ENCODE data around the gene TMEM115. TPM values are rescaled to one million over a fixed set of nuclear protein-coding genes. Genes with fewer than 3 reads are reported as not detected.

The TMEM115 gene
- total and polyA plus RNA-seq, 3 experiments from 2014 or later = 30.5 to 47.2 (median 33.2) TPM

- H3K4me3 Mint-ChIP-seq = peak within 1 kb of the TSS; percentile 89 to 97 (median 94)
- ChIA-PET POLR2A (interaction anchor here (0.5 to 2.4 kb wide), 9 partner anchors 9 to 1858 kb away, joined by 3 to 27 read pairs (median 4); partner anchors contain the start of genes CYB561D2, HEMK1, HYAL3 and NAA80), CTCF (interaction anchor here (1.0 to 8.5 kb wide), 9 partner anchors 9 to 228 kb away, joined by 3 to 103 read pairs (median 4); partner anchors contain the start of genes CYB561D2, HEMK1, NPRL2 and TUSC2)
- peaks cover 0 to 30% (median 2%) of the 10 kb centered on the region in 3 donors for H3K36me3 Mint-ChIP-seq
- Histone ChIP-seq H3K27ac (ENCODE audit: low read depth, low read length) (peak within 1 kb of the TSS; percentile 88), H3K36me3 (ENCODE audit: insufficient read depth, low read length) (no peaks in the 10 kb centered on the region), H3K27me3 (ENCODE audit: insufficient read depth, low read length, poor library complexity, severe bottlenecking) (no peaks in the 10 kb centered on the region), H3K4me1 (ENCODE audit: insufficient read depth, low read length) (peaks cover 52% of the 10 kb centered on the region), H3K4me3 (ENCODE audit: low read length) (peak within 1 kb of the TSS; percentile 73), H3K9me3 (ENCODE audit: low read length) (no peaks in the 10 kb centered on the region)
- peaks cover 48 to 76% (median 57%) of the 10 kb centered on the region in 3 donors for H3K4me1 Mint-ChIP-seq
- peak within 1 kb of the TSS; percentile 90 to 98 (median 97) for H3K27ac Mint-ChIP-seq
- DNase-seq = peak; percentile 56 to 83 (median 72)
- H3K27me3 Mint-ChIP-seq = peaks cover 0 to 2% of the 10 kb centered on the region in 2 donors
- no peaks in the 10 kb centered on the region for H3K9me3 Mint-ChIP-seq
Measured at GRCh38 chr3:50340448-50341329, 18.6 kb downstream of the TMEM115 start, which contains the start of gene RASSF1. Gene RASSF1 (minus strand): TSS chr3:50340836. CDS start chr3:50340805, 31 bp downstream.

DNA sequence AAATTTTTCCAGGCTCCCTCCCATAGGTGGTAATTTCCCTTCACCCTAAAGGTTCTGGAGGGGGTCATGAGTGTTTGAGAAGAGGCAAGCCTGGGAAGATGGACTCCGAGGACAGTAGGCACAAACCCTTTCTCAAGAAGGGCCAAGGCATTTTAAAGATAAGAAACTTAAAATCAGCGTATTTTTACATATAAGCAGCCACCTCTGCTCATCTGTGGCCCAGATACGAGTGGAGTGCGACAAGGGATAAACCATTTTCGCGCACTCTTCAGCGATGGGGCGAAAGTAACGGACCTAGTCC lies 19.2 kb downstream of the TMEM115 start:
- H3K4me1 ChIP-seq (ENCODE audit: insufficient read depth, low read length) = peaks cover 52% of the 10 kb centered on the region
- H3K27me3 Mint-ChIP-seq = peaks cover 0 to 2% of the 10 kb centered on the region in 2 donors
- H3K9me3 Mint-ChIP-seq = no peaks in the 10 kb centered on the region
- no peaks in the 10 kb centered on the region for H3K36me3 ChIP-seq (ENCODE audit: insufficient read depth, low read length)
- peak overlapping the region; percentile 73 for H3K4me3 ChIP-seq (ENCODE audit: low read length)
- H3K4me3 Mint-ChIP-seq = peak overlapping the region; percentile 89 to 97 (median 94)
- ChIA-PET POLR2A (interaction anchor here (0.6 to 2.4 kb wide), 4 partner anchors 10 to 1857 kb away, joined by 4 to 27 read pairs (median 6); partner anchors contain the start of genes CYB561D2, HEMK1, HYAL3 and NAA80), CTCF (interaction anchor here (1.0 to 8.5 kb wide), 5 partner anchors 9 to 94 kb away, joined by 3 to 103 read pairs (median 4); partner anchors contain the start of genes CYB561D2, NPRL2, TUSC2 and ZMYND10)
- H3K4me1 Mint-ChIP-seq = peaks cover 48 to 76% (median 59%) of the 10 kb centered on the region in 3 donors
- H3K36me3 Mint-ChIP-seq = peaks cover 0 to 30% (median 2%) of the 10 kb centered on the region in 3 donors
- peak overlapping the region; percentile 88 for H3K27ac ChIP-seq (ENCODE audit: low read depth, low read length)
- H3K27ac Mint-ChIP-seq = peak overlapping the region; percentile 75 to 98 (median 97)
- no peaks in the 10 kb centered on the region for H3K9me3 ChIP-seq (ENCODE audit: low read length)
- no peaks in the 10 kb centered on the region for H3K27me3 ChIP-seq (ENCODE audit: insufficient read depth, low read length, poor library complexity, severe bottlenecking)
- DNase-seq = no peak

DNA sequence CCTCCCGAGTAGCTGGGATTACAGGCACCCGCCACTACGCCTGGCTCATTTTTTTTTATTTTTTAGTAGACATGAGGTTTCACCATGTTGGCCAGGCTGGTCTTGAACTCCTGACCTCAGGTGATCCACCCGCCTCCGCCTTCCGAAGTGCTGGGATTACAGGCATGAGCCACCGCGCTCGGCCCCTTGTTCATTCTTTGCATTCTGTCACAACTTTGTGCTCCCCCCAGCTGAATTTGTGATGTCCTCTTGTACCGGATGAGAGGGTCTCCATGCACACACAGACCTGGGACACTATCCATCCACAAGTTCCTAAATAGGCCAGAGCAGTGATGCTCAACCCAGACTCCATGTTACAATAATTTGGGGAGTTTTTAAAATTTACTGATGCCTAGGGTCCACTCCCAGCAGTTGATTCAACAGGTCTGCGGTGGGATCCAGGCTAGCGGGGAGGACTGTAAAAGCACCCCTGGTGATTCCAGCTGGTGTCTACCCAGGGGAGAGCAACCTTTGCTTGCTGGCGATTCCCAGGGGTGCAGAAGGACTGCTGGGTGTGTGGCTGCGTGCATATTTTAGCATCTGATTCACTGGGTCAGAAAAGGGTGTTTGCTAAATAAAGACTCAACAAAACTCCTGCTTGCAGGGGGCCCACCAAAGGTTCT lies 19.7 kb downstream of the TMEM115 start:
- Histone ChIP-seq H3K27ac (ENCODE audit: low read depth, low read length) (peak overlapping the region; percentile 88), H3K36me3 (ENCODE audit: insufficient read depth, low read length) (no peaks in the 10 kb centered on the region), H3K4me1 (ENCODE audit: insufficient read depth, low read length) (peaks cover 54% of the 10 kb centered on the region), H3K4me3 (ENCODE audit: low read length) (peak overlapping the region; percentile 73), H3K9me3 (ENCODE audit: low read length) (no peaks in the 10 kb centered on the region), H3K27me3 (ENCODE audit: insufficient read depth, low read length, poor library complexity, severe bottlenecking) (no peaks in the 10 kb centered on the region)
- Mint-ChIP-seq H3K4me1 (peaks cover 47 to 74% (median 62%) of the 10 kb centered on the region in 3 donors), H3K27ac (peak overlapping the region; percentile 75 to 98 (median 97)), H3K9me3 (no peaks in the 10 kb centered on the region), H3K36me3 (peaks cover 0 to 30% (median 2%) of the 10 kb centered on the region in 3 donors), H3K4me3 (peak overlapping the region; percentile 89 to 97 (median 94)), H3K27me3 (peaks cover 0 to 2% of the 10 kb centered on the region in 2 donors)
- no peak for DNase-seq
- POLR2A ChIA-PET = interaction anchor here (0.7 to 2.4 kb wide), 3 partner anchors 10 to 46 kb away, joined by 3 to 27 read pairs (median 4); partner anchors contain the start of genes CYB561D2, HYAL3, NAA80 and NPRL2
- CTCF ChIA-PET = interaction anchor here (1.2 to 8.5 kb wide), 4 partner anchors 10 to 20 kb away, joined by 3 to 103 read pairs (median 6); partner anchors contain the start of genes CYB561D2, NPRL2, TUSC2 and ZMYND10

DNA sequence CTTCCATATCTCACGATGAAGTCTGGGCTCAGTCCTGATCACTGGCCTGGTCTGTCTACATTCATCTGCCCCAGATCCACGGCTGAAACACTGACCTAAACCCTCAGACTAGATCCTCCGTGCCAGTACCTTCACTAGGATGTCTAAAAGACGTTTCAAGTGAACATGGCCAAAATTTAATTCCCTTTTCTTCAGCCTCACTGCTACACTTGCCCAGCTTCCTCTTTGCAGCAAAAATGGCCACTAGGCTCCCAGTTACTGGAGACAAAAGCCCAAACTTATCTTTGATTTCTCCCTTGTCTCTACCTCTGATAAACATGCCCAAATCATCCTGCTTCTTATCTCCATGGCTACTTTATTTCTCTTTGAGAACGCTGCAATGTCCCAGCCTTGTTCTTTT lies 20.4 kb downstream of the TMEM115 start:
- Mint-ChIP-seq H3K9me3 (no peaks in the 10 kb centered on the region), H3K36me3 (peaks cover 0 to 34% (median 4%) of the 10 kb centered on the region in 3 donors), H3K27ac (peak overlapping the region; percentile 75 to 98 (median 97)), H3K4me3 (peak overlapping the region; percentile 89 to 97 (median 94)), H3K27me3 (peaks cover 0 to 2% of the 10 kb centered on the region in 2 donors), H3K4me1 (peaks cover 52 to 79% (median 67%) of the 10 kb centered on the region in 3 donors)
- Histone ChIP-seq H3K9me3 (ENCODE audit: low read length) (no peaks in the 10 kb centered on the region), H3K27me3 (ENCODE audit: insufficient read depth, low read length, poor library complexity, severe bottlenecking) (no peaks in the 10 kb centered on the region), H3K27ac (ENCODE audit: low read depth, low read length) (peak overlapping the region; percentile 88), H3K36me3 (ENCODE audit: insufficient read depth, low read length) (no peaks in the 10 kb centered on the region), H3K4me1 (ENCODE audit: insufficient read depth, low read length) (peaks cover 60% of the 10 kb centered on the region), H3K4me3 (ENCODE audit: low read length) (peak overlapping the region; percentile 73)
- ChIA-PET POLR2A (interaction anchor here (0.7 to 3.7 kb wide), 5 partner anchors 11 to 231 kb away, joined by 3 to 57 read pairs (median 12); partner anchors contain the start of genes CYB561D2, HEMK1, NPRL2 and TUSC2), CTCF (interaction anchor here (0.9 to 8.5 kb wide), 6 partner anchors 11 to 64 kb away, joined by 3 to 103 read pairs (median 8); partner anchors contain the start of genes CYB561D2, HYAL3, IFRD2 and NAA80)
- DNase-seq = no peak

DNA sequence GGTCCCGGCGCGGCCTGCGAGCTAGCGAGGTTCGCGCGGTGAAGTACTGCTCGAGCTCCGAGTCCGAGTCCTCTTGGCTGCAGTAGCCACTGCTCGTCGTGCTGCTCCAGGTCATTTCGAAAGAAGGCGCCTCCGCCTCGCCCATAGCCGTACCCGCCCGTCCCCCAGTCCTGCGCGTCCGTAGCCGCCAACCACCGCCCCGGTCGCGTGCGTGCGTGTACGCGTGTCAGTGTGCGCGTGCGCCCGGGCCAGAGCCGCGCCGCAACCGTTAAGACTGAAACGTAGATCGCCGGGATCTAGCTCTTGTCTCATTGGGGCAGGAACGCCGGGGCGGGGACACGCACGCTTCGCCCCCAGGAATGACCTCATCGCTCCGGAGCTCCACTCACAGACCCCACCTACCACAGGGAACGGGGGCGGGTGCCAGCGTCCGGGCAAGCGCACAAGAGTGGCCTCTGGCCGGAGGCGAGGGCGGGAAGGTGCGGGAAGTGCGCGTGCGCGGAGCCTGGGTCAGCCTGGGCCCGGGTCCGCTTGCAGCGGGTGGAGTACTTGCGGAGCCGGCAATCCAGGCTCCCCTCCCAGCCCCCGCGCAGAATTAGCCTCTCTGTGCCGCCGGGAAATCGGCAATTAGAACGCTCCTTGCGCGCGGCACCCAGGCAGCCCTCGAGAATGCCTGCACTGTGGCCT lies 22.0 kb downstream of the TMEM115 start:
- H3K27me3 Mint-ChIP-seq = peaks cover 0 to 2% of the 10 kb centered on the region in 2 donors
- DNase-seq = peak; percentile 90 to 97 (median 93)
- Histone ChIP-seq H3K9me3 (ENCODE audit: low read length) (no peaks in the 10 kb centered on the region), H3K27me3 (ENCODE audit: insufficient read depth, low read length, poor library complexity, severe bottlenecking) (no peaks in the 10 kb centered on the region), H3K4me1 (ENCODE audit: insufficient read depth, low read length) (peaks cover 71% of the 10 kb centered on the region), H3K4me3 (ENCODE audit: low read length) (peak overlapping the region; percentile 73), H3K36me3 (ENCODE audit: insufficient read depth, low read length) (peaks cover 7% of the 10 kb centered on the region), H3K27ac (ENCODE audit: low read depth, low read length) (peak overlapping the region; percentile 88)
- peak overlapping the region; percentile 75 to 98 (median 97) for H3K27ac Mint-ChIP-seq
- CTCF ChIA-PET = interaction anchor here (0.9 to 8.5 kb wide), 13 partner anchors 9 to 232 kb away, joined by 3 to 103 read pairs (median 4); partner anchors contain the start of genes CYB561D2, HEMK1, HYAL3 and IFRD2
- H3K36me3 Mint-ChIP-seq = peaks cover 0 to 41% (median 4%) of the 10 kb centered on the region in 3 donors
- H3K4me3 Mint-ChIP-seq = peak overlapping the region; percentile 89 to 97 (median 94)
- POLR2A ChIA-PET = interaction anchor here (0.5 to 3.7 kb wide), 17 partner anchors 9 to 1724 kb away, joined by 3 to 57 read pairs (median 8); partner anchors contain the start of genes C3orf18, CYB561D2, DCAF1 and GNAI2
- H3K4me1 Mint-ChIP-seq = peaks cover 56 to 79% (median 74%) of the 10 kb centered on the region in 3 donors
- H3K9me3 Mint-ChIP-seq = no peaks in the 10 kb centered on the region

- H3K27me3 ChIP-seq (ENCODE audit: insufficient read depth, low read length, poor library complexity, severe bottlenecking) = no peaks in the 10 kb centered on the region
- H3K4me1 Mint-ChIP-seq = peaks cover 56 to 78% (median 73%) of the 10 kb centered on the region in 3 donors
- DNase-seq = no peak
- peak overlapping the region; percentile 88 for H3K27ac ChIP-seq (ENCODE audit: low read depth, low read length)
- H3K9me3 Mint-ChIP-seq = no peaks in the 10 kb centered on the region
- H3K9me3 ChIP-seq (ENCODE audit: low read length) = no peaks in the 10 kb centered on the region
- H3K27ac Mint-ChIP-seq = peak overlapping the region; percentile 90 to 99 (median 98)
- peaks cover 68% of the 10 kb centered on the region for H3K4me1 ChIP-seq (ENCODE audit: insufficient read depth, low read length)
- H3K27me3 Mint-ChIP-seq = peaks cover 0 to 2% of the 10 kb centered on the region in 2 donors
- H3K36me3 Mint-ChIP-seq = peaks cover 0 to 47% (median 4%) of the 10 kb centered on the region in 3 donors
- H3K36me3 ChIP-seq (ENCODE audit: insufficient read depth, low read length) = peaks cover 12% of the 10 kb centered on the region
- ChIA-PET POLR2A (interaction anchor here (0.5 to 3.7 kb wide), 17 partner anchors 9 to 1724 kb away, joined by 3 to 57 read pairs (median 8); partner anchors contain the start of genes C3orf18, CYB561D2, DCAF1 and GNAI2), CTCF (interaction anchor here (0.9 to 8.5 kb wide), 12 partner anchors 8 to 233 kb away, joined by 3 to 103 read pairs (median 6); partner anchors contain the start of genes CYB561D2, HEMK1, HYAL3 and IFRD2)
- H3K4me3 ChIP-seq (ENCODE audit: low read length) = peak overlapping the region; percentile 73
- H3K4me3 Mint-ChIP-seq = peak overlapping the region; percentile 89 to 97 (median 94)
Measured at GRCh38 chr3:50336452-50337174, 22.7 kb downstream of the TMEM115 start.

All from CD8-positive, alpha-beta memory T cell (primary cell).